Mucosa of descending colon (tissue), 3 donors: ENCODE measurements around the gene PFKFB3. TPM values are rescaled to one million over a fixed set of nuclear protein-coding genes. Genes with fewer than 3 reads are reported as not detected.

Experiments used
- ATAC-seq: fragments of 200-7000 bp; cut with Tn5 transposase; one replicate; pipeline ENCODE4 v1.9.1; 2020; ENCODE audit warnings: mild to moderate bottlenecking, moderate library complexity
- DNase-seq, 3 donors: peaks; one replicate each; pipeline ENCODE4 v3.0.0-alpha.2; 2020
- H3K36me3 ChIP-seq: fragments of 200-600 bp; one replicate; pipeline ENCODE4 v1.8.0; 2021; ENCODE audit warnings: low read depth, mild to moderate bottlenecking
- H3K4me1 ChIP-seq: fragments of 200-600 bp; one replicate; pipeline ENCODE4 v1.8.0; 2021; ENCODE audit warnings: low read depth, mild to moderate bottlenecking
- H3K4me3 ChIP-seq: fragments of 200-600 bp; one replicate; pipeline ENCODE4 v1.8.0; 2021; ENCODE audit warnings: mild to moderate bottlenecking
- H3K9me3 ChIP-seq: fragments of 200-600 bp; one replicate; pipeline ENCODE4 v1.8.0; 2021; ENCODE audit warnings: mild to moderate bottlenecking
- CTCF ChIP-seq: fragments of 200-600 bp; IDR thresholded peaks from one replicate; pipeline ENCODE4 v1.8.0; 2022; ENCODE audit warnings: antibody characterized with exemption, mild to moderate bottlenecking
- intact Hi-C, 2 donors: fragments of 100-400 bp; cut with DNase I in 1 of 2; cut with micrococcal nuclease in 1 of 2; formaldehyde crosslinking; loops; one replicate each; pipeline versions ENCODE4 v1.11.0 to v1.11.1; 2022; cut with DNase I, micrococcal nuclease
- long read RNA-seq, 2 donors: library from polyadenylated mRNA; unstranded; transcript quantifications; one replicate each; pipeline ENCODE4 v2.0.0, GENCODE V29; 2019 to 2021
- total RNA-seq, 3 donors: library from RNA; stranded (reverse); fragmentation: NEBNext Ultra II Directional in 2 of 3; extraction: Animal tissue kit (Norgen Biotek cat#: 25700) in 2 of 3; gene quantifications; one replicate each; pipeline versions ENCODE4 v1.2.1 to v1.2.4, GENCODE V29; 2021 to 2023
- donor health status: DM: no; HTN: no; CAD: no; lungs with moderate emphysema.
- donor health status: DM: no; HTN: no; CAD: no.
- donor health status: DM: no; HTN: yes; CAD: no.

Gene PFKFB3
- 10 to 100 TPM; 19.3 to 39.0 (median 21.7) TPM for total RNA-seq
- long read RNA-seq, donor 1, full-length matches to known transcripts: 12 of 32 reads
- long read RNA-seq, donor 1, partial matches to known transcripts: 8 of 32 reads
- long read RNA-seq, donor 1, other reads (novel, unspliced or antisense): 12 of 32 reads
- long read RNA-seq, donor 2, partial matches to known transcripts: 0 of 5 reads
- long read RNA-seq, donor 2, other reads (novel, unspliced or antisense): 5 of 5 reads

GRCh38 chr10:6202684-6203330 lies at the start of gene PFKFB3:
PFKFB3 (plus strand) TSS chr10:6202932; CDS start chr10:6203261, 329 bp downstream.
- DNase-seq (peak; percentile 93 to 95 (median 94)), ATAC-seq (peak; percentile 92)
- TF ChIP-seq CTCF: peak; percentile 99
- peaks cover 31% of the 10 kb centered on the region for H3K4me1 ChIP-seq
- H3K4me3 ChIP-seq: peak within 1 kb of the TSS; percentile 28
- no peaks in the 10 kb centered on the region for H3K36me3 ChIP-seq
- H3K9me3 ChIP-seq: no peaks in the 10 kb centered on the region
- intact Hi-C loops: loop anchor here (5.0 to 10.0 kb wide), 2 partner anchors 199 to 202 kb away; no protein-coding TSS in a partner anchor

- no peak for DNase-seq
- TF ChIP-seq CTCF: no peak
- Histone ChIP-seq H3K9me3 (no peaks in the 10 kb centered on the region), H3K4me3 (no peak overlapping the region), H3K36me3 (no peaks in the 10 kb centered on the region), H3K4me1 (peaks cover 2% of the 10 kb centered on the region)
- peak; percentile 13 for ATAC-seq
- intact Hi-C loops: no loop called here
Observed at GRCh38 chr10:6153845-6154244, 48.9 kb upstream of the PFKFB3 start.

GRCh38 chr10:6154566-6154965 lies 48.2 kb upstream of the PFKFB3 start:
- peak in 1 of 3 donors; percentile 17 for DNase-seq
- no peak for TF ChIP-seq CTCF
- ATAC-seq: no peak
- Histone ChIP-seq H3K9me3 (no peaks in the 10 kb centered on the region), H3K36me3 (no peaks in the 10 kb centered on the region), H3K4me1 (peaks cover 2% of the 10 kb centered on the region), H3K4me3 (no peak overlapping the region)
- intact Hi-C loops: no loop called here

- intact Hi-C loops: no loop called here
- Histone ChIP-seq H3K4me1 (peaks cover 7% of the 10 kb centered on the region), H3K9me3 (no peaks in the 10 kb centered on the region), H3K4me3 (no peak overlapping the region), H3K36me3 (no peaks in the 10 kb centered on the region)
- ATAC-seq (no peak), DNase-seq (no peak)
- TF ChIP-seq CTCF: no peak
Observed at GRCh38 chr10:6158276-6158675, 44.5 kb upstream of the PFKFB3 start.

GRCh38 chr10:6161921-6162320 lies 40.8 kb upstream of the PFKFB3 start:
- ATAC-seq: no peak
- Histone ChIP-seq H3K4me3 (no peak overlapping the region), H3K36me3 (no peaks in the 10 kb centered on the region), H3K4me1 (peaks cover 10% of the 10 kb centered on the region), H3K9me3 (no peaks in the 10 kb centered on the region)
- TF ChIP-seq CTCF: no peak
- intact Hi-C loops: no loop called here
- no peak for DNase-seq
